GM19468 (cell line): Measurements from ENCODE around the gene GBE1.

Experiments
- ATAC-seq: cut with Tn5 transposase; IDR thresholded peaks from one replicate; pipeline ENCODE4 v1.9.1; 2021; ENCODE audit warnings: mild to moderate bottlenecking, moderate library complexity, moderate number of reproducible peaks; ENCODE audit not compliant: unreplicated experiment; ENCODE audit errors: extremely low read depth

GBE1 gene

DNA sequence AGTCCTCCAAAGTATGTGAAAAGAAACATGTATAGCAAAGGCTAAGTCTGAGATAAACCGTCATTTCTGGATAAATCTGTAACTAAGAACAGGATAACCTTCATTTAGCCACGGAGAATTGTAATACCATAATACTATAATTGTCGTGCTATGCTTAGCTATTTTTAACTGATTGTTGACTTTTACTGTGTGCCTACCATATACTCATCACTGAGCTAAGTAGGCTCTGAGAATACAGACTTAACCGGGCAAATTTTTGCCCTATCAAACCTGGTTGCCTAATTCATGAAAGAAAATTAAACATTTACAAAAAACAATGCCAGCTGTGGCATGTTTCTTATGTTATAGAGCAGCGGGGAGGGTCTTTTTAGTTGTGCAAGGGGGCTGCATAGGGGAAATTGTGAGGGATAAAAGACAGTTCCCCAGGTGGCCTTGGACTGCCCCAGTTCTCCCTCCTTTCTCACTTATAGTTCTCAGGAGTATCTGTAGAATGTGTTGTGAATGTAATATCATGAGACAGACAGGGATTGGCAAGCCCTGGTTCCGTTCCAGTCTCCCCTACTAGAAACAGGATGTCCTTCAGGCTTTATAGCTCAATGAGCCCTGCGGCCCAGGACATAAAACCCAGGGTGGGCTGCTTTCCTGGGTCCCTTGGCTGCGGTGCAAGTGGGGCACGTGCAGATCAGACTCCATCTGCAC is 318.5 kb downstream of the GBE1 start:
- ATAC-seq, result no peak

DNA sequence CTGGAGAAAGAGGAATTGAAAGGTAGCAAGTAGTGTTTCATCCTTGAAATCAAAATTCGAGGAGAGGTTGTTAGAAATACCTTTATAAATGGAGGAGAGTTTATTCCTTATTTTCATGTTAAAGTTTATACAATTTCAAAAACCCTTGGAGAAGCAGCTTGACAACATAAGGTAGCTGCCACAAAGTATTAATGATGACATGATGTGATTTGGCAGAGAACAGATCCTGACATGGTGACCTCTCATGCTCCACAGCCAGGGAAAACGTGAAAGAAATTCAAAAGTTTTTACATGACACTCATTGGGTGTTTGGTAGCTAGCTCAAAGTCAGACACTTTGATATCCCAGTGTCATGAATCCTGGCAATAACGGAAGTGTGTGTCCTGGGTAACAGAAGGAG is 320.8 kb downstream of the GBE1 start:
- ATAC-seq, result no peak
